Measurements from ENCODE around the gene HSPA4.
"Not testable (repeated sequence)": the region's sequence is repeated elsewhere in the genome, so short reads cannot be mapped to it uniquely, and the experiment has no call there.

Gene HSPA4

DNA sequence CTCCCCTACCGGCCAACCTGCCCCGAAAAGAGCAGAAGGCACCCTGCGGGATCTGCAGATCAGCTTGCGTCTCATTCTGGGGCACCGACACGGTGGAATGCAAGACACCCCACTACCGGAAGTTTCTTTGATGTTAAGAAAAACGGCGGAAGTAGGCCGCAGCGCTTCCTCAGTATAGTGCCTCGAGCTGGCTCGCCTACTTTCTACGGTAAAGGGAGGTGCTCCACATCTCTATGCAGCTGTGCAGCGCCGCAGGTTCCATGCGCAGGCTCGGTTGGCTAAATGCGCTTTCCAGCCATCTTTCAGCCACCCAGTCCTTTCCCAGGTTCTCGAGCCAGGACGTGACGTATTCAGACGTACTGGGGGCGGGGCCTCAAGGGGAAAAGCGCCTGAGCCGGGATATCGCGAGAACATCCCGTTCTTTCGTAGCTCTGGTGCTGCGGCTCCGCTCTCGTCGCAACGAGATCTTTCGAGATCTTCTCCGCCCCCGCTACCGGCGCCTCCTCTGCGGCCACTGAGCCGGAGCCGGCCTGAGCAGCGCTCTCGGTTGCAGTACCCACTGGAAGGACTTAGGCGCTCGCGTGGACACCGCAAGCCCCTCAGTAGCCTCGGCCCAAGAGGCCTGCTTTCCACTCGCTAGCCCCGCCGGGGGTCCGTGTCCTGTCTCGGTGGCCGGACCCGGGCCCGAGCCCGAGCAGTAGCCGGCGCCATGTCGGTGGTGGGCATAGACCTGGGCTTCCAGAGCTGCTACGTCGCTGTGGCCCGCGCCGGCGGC, at the start of gene HSPA4:
TSS of gene HSPA4 (plus strand) at position 472 of the 775 bp plus-strand sequence. CDS start at position 710, 238 bp downstream.
- H3K27ac ChIP-seq: peak within 1 kb of the TSS; percentile 94 to 98
- peaks cover 0 to 77% (median 42%) of the 10 kb centered on the region in 4 donors for H3K4me1 ChIP-seq
- peak within 1 kb of the TSS; percentile 84 to 98 for H3K4me3 ChIP-seq
- no peaks in the 10 kb centered on the region for H3K27me3 ChIP-seq
- TF ChIP-seq CTCF (IDR thresholded peaks at IDR 0.05): no peak
- H3K36me3 ChIP-seq: no peaks in the 10 kb centered on the region
- no peaks in the 10 kb centered on the region for H3K9me3 ChIP-seq
- intact Hi-C loops (cut with DNase I; ENCODE audit: low total_unique reads): loop anchor here (2.0 kb wide), 1 partner anchor 89 kb away; the partner anchor contains the start of gene AFF4
- DNase-seq: peak; percentile 97 to 98

DNA sequence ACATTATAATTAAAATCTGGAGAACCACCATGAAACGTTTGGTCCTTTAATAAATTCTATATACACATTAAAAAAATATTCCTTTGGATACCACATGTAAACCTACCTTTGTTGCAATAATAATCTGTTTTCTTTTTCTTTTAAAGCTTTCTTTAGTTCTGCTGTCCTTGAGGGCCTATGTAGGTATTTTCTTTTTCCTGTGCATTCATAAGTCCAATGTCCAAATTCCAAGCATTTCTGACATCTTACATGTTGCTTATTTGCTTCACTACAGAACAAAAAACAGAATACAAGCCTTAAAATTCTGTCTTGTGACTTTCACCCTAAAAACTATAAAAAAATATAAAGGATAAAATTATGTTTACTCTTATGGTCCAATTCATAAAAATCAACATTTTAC, 45.2 kb upstream of the HSPA4 start:
- intact Hi-C loops (cut with DNase I; ENCODE audit: low total_unique reads): no loop called here
- TF ChIP-seq CTCF (IDR thresholded peaks at IDR 0.05): no peak

GRCh38 chr5:133008455-133008854, 43.4 kb upstream of the HSPA4 start:
- peaks cover 15 to 41% (median 20%) of the 10 kb centered on the region in 3 donors for H3K36me3 ChIP-seq
- H3K27ac ChIP-seq; H3K9me3 ChIP-seq; intact Hi-C loops (cut with DNase I; ENCODE audit: low total_unique reads); H3K27me3 ChIP-seq; H3K4me3 ChIP-seq; DNase-seq: not testable (repeated sequence)
- H3K4me1 ChIP-seq: peaks cover 0 to 15% (median 0%) of the 10 kb centered on the region in 4 donors

More for the DNA sequence above, 45.2 kb upstream of the HSPA4 start:
- Histone ChIP-seq H3K36me3 (peaks cover 15 to 55% (median 20%) of the 10 kb centered on the region in 3 donors), H3K27ac (no peak overlapping the region), H3K4me3 (no peak overlapping the region), H3K9me3 (no peaks in the 10 kb centered on the region), H3K27me3 (no peaks in the 10 kb centered on the region), H3K4me1 (peaks cover 0 to 15% (median 0%) of the 10 kb centered on the region in 4 donors)
- no peak for DNase-seq

DNA sequence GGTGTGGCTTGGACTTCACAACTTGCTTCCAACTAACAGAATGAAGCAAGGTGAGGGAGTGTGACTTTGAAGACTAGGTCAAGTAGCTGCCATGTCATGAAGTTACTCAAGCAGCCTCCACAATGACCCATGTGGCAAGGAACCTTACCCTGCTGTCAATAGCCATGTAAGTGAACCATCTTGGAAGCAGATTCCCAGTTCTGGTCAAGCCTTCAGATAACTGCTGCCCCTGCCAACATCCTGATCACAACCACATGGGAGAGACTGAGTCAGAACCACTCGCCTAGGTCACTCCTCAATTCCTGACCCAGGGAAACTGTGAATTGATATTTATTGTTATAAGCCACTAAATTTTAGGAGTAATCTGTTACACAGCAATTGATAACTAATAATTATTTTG, 36.3 kb upstream of the HSPA4 start:
- DNase-seq: no peak
- no peak overlapping the region for H3K4me3 ChIP-seq
- no peak for TF ChIP-seq CTCF (IDR thresholded peaks at IDR 0.05)
- H3K27me3 ChIP-seq: no peaks in the 10 kb centered on the region
- no peak overlapping the region for H3K27ac ChIP-seq
- H3K9me3 ChIP-seq: no peaks in the 10 kb centered on the region
- peaks cover 13 to 41% (median 20%) of the 10 kb centered on the region in 3 donors for H3K36me3 ChIP-seq
- no peaks in the 10 kb centered on the region for H3K4me1 ChIP-seq
- intact Hi-C loops (cut with DNase I; ENCODE audit: low total_unique reads): no loop called here

- no peak for DNase-seq
- Histone ChIP-seq H3K4me1 (no peaks in the 10 kb centered on the region), H3K36me3 (peaks cover 13 to 28% (median 25%) of the 10 kb centered on the region in 3 donors), H3K27me3 (no peaks in the 10 kb centered on the region), H3K4me3 (no peak overlapping the region), H3K9me3 (no peaks in the 10 kb centered on the region), H3K27ac (no peak overlapping the region)
- TF ChIP-seq CTCF (IDR thresholded peaks at IDR 0.05): no peak
- intact Hi-C loops (cut with DNase I; ENCODE audit: low total_unique reads): no loop called here
Observed at GRCh38 chr5:133017964-133018363, 33.8 kb upstream of the HSPA4 start.

GRCh38 chr5:133019471-133019870, 32.3 kb upstream of the HSPA4 start:
- DNase-seq; H3K27me3 ChIP-seq; H3K27ac ChIP-seq; intact Hi-C loops (cut with DNase I; ENCODE audit: low total_unique reads); H3K9me3 ChIP-seq; H3K4me1 ChIP-seq; H3K4me3 ChIP-seq: not testable (repeated sequence)
- peaks cover 13 to 28% (median 25%) of the 10 kb centered on the region in 3 donors for H3K36me3 ChIP-seq
